HG02852 (cell line): ENCODE results near the gene MAN1A1.

Experiments
- ATAC-seq: cut with Tn5 transposase; IDR thresholded peaks from one replicate; pipeline ENCODE4 v1.9.1; 2021; ENCODE audit warnings: mild to moderate bottlenecking, moderate library complexity; ENCODE audit not compliant: unreplicated experiment

MAN1A1 gene

DNA sequence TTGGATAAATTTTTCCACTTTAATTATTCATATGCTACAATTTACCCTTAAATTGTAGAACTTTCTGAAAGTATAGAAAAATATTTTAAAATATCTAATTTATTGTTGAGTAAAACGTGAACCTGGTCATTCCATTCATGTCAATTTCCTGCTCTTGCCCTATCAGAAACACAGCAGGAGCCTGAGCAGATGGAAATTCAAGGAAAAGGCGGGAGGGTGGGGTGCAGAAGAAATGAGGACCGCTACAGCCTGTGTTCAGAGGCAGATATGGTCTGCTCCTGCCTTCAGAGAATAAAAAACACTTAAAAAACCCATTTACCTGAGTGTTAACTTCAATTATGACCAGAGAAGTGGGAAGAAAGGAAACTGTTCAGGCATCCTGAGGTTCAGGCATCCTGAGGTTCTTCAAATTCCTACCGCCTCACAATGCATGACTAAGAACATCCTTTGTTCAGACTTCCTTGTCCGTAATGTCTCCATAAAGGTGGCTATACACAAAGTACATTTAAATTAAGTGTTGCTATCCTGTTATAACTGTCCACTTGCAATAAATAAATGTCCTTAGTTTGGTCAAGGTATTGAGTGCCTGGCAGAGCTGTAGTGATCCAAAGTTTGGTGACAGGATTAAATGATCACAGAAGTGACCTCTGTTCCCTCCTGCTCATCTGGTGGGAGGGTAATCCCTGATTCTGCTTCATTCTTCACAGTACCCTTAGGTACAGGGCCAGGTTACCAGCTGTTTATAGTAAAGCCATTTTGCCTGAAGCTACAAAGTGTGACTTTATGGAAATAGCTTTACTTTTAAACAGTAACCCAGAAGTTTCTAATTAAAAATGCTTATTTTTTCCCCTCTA is 109.1 kb downstream of the MAN1A1 start:
- no peak for ATAC-seq

DNA sequence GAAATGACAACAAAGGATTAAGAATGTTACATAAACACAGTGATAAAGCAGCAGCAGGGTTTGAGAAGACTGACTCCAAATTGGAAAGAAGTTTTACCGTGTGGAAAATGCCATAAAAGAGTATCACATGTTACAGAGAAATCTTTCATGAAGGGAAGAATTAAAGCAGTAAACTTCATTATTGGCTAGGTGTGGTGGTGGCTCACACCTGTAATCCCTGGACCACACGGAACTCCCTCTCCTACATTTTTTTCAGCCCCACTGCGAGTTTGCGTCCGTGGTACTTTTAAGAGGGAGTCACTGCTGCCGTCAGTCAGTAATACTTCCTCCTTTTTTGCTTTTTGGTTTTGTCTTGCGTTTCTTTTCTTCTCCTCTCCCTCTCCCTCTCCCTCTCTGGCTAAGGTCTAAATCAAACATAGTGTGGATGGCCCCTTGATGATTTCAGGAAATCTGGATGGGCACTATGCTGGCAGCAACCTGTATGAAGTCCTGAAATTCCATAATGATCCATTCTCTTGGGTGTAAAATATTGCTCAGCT is 112.3 kb downstream of the MAN1A1 start:
- ATAC-seq: no peak

DNA sequence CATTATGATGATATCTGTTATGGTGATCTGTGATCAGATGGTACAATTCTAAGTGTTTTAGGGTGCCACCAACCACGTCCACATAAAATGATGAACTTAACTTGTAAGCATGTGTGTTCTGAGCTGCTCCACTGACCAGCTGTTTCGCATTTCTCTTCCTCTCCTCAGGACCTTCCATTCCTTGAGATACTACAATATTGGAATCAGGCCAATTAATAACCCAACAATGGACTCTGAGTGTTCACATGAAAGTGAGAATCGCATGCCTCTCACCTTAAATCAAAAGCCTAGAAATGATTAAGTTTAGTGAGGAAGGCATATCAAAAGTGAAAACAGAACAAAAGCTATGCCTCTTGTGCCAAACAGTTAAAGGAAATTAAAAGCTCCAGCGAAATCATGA is 114.6 kb downstream of the MAN1A1 start:
- no peak for ATAC-seq

DNA sequence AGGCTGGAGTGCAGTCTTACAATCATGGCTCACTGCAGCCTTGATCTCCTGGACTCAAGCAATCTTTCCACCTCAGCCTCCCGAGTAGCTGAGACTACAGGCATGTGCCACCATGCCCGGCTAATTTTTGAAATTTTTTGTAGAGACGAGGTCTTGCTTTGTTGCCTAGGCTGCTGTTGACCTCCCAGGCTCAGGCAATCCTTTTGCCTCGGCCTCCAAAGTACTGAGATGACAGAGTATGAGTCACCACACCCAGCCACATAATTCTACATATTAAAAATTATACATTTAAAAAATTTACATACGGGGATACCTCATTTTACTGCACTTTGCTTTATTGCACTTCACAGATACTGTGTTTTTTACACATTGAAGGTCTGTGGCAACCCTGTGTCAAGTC is 115.1 kb downstream of the MAN1A1 start:
- no peak for ATAC-seq

DNA sequence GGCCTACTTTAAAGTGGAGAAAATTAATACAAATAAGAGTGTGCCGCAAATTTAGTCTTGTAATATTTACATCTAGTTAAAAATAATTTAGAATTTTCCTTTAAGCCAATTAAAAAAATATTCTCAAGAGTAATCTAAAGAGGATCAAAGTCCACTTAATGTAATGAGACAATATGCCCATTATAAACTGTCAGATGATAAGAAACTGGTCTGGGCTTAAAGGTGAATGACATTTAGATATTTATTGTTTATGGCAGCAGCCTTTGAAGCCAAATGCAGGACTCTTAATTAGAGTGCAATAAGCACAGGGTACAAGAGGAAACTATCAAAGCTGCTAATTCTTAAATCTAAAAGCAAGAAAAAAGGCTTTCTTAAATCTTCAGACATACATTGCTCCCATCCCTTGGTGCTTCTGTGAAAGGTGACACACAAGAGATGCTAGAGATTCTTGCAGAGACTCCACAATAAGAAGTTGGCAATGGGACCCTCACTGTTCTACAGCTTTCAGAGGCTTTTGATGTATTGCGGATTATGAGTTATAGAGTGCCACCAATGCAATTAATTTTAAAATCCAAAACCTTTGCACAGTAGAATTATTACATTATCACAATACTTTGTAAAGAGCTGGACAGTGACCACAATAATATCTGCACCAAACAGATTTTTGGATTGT is 116.1 kb downstream of the MAN1A1 start:
- no peak for ATAC-seq

DNA sequence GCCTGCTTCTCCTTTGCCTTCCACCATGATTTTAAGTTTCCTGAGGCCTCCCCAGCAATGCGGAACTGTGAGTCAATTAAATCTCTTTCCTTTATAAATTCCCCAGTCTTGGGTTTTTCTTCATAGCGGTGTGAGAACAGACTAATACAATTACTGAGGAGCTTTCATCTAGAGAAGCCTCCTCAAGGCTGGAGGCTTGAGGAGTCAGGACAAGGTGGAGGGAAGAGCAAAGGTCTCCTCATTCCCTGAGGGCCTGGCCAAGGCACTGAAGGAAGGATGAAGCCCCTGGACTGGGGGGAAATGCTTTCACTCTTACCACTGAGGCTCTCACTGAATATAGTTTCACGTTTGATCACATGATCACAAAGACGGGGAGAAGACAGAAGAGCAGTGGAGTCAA is 118.2 kb downstream of the MAN1A1 start:
- no peak for ATAC-seq

DNA sequence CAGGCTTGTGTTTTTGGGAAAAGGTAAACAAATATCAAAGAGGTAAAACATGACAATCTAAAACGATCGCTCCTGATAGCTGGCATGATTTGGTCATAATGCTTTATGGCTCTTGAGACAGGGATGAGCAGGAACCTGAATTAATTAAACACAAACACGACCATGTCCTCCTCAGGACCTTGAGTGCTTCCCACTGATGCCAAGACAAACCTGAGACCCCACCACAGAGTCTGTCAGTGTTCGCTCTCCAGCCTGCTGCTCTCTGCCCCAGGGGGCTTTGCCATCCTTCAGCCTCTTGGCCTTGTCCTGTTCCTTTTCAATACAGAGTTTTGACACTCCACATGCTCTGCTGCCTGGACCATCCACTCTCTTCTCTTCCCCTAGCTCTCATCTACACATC is 119.4 kb downstream of the MAN1A1 start:
- ATAC-seq: no peak

DNA sequence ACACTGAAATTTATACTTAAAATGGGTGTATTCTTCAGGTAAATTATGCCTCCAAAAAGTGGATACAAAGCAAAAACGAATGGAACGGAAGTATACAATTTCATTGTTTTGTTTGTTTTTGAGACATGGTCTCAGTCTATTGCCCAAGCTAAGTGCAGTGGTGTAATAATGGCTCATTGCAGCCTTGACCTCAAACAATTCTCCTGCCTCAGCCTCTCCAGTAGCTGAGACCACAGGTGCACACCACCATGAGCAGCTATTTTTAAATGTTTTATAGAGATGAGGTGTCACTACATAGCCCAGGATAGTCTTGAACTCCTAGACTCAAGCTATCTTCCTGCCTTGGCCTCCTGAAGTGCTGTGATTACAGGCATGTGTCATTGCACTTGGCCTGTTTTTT is 122.2 kb downstream of the MAN1A1 start:
- no peak for ATAC-seq

DNA sequence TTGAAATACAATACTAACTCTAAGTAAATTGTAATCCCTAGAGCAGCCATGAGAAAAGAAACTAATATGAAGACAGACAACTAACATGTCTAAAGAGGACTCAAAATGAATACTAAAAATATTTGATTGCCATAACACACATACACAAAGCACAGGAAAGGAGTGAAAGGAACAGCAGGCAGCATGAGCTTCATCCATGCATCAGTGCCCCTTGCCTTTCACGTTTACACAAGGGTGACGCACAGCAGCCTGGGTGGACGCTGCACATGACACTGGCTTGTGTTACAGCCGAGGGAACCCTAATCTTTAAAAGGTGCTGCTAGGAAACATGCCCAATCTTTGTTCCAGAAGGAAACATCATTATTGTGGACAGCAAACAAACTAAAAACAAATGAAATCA is 123.5 kb downstream of the MAN1A1 start:
- ATAC-seq: no peak

DNA sequence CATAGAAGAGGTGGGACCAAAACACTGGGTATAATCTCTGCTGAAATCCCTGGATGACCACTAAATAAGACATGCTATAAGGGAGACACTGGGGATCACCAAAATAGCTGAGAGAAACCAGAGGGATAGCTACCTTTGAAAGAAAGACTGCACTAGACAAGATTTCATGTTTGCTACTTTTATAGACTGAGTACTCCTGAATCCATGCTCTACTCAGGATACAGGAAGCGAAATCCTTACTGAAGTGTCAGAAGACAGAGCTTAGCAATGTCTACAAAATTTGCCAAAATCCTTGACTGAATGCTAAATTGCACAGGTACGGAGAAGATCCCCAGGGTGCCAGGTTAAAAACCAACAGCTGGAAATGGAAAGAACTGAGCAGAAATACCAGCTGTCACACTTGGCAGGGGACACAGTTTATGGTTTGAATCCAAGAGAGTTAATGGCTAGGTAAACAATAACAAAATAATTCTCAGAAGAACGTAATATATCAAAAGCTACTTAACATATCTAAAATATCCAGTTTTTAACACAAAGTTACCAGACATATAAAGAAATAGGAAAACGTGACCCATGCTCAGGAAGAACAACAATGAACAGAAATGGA is 125.4 kb downstream of the MAN1A1 start:
- ATAC-seq: no peak

DNA sequence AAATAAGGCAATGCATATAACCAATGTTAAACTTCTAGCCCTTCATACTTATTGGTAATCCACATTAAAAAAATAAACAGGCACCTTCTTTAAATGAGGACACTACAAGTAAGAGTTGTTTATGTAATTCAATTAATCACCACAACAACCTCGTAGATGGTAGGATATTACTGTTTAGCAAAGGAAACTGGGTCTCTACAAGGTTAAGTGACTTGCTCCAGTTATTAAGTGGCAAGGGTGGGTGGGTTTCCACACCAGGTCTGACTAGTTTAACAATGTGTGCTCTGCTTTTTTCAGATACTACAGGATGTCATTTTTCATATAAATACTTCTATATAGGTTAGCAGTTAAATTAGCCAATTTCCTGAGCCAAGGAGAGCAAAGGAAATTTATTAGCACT is 129.1 kb downstream of the MAN1A1 start:
- no peak for ATAC-seq

DNA sequence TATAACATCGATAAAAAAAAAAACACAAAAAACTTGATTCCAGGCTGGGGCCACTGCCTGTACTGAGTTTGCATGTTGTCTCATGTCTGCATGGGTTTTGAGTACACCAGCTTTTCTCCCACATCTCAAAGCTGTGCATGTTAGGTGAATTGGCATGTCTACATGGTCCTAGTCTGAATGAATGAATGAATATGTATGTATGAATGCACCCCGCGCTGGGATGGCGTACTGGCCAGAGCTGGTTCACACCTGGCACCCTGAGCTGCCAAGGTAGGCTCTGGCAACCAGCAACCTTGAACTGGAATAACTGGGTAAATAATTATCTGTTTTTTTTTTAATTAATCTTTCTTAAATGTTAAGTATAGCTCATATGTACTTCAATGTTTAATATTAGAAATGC is 131.0 kb downstream of the MAN1A1 start:
- no peak for ATAC-seq

DNA sequence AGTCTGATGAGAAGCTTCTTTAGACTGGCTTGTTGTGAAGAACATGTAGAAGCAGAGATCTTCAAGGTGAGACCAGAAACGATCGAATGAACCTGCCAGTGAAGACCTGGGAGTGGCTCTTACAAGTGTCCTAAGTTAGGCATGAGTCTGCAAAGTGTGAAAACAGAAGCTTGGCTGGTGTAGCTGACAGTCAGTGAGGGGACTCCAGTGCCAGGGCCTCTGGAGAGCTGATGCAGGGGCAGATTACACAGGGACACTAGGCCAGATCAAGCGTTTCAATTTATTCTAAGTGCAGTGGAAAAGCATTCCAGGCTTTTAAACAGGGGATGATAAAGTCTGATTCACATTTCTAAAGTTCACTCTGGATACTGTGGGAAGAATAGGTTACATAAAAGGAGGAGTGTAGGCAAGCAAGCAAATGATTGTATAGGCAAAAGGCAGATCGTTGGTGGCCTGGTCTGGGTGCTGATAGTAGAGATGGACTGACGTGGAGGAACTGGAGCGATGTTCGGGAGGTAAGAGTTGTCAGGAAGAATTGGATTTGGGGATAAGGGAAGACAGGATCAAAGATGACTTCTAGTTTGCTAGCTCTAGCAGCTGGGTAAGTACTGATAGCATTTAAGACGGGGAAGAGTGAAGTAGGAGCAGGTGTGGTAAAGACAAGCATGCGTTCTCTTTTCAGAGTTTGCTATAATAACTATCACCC is 133.5 kb downstream of the MAN1A1 start:
- ATAC-seq: no peak

DNA sequence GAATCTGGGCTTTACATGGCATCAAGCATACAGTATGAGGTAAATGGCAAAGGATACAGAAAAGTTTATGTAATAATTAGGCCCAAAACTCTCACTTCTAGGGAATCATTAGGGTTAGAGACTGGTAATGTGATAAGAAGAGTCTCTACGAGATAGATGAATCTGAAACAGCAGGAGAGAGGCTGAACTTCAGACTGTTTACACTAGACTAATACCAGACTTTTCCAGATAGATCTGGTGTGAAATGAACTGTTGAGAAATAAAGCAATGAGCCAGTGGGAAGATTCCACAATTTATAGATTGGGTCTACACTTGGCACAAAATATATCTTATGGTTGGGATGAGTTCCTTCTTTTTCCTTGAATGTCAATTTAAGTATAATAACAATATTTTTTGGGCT is 134.3 kb downstream of the MAN1A1 start:
- no peak for ATAC-seq

DNA sequence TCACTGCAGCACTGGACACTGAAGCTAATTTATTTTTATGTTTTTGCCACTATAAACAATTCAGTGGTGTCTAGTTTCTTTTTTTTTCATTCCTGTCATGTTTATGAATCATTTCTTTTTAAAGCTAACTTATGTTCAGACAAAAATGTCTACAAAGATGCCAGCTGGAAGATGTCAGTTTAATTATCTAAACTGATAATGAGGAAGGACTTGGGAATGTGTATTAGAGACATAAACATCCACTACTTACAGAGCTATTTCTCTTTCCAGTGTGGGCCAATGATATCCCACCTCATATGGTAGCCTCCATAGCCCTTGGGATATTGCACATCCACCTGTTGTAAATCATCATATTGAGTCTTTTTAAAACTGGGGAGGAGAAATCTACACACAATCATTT is 139.0 kb downstream of the MAN1A1 start:
- no peak for ATAC-seq

DNA sequence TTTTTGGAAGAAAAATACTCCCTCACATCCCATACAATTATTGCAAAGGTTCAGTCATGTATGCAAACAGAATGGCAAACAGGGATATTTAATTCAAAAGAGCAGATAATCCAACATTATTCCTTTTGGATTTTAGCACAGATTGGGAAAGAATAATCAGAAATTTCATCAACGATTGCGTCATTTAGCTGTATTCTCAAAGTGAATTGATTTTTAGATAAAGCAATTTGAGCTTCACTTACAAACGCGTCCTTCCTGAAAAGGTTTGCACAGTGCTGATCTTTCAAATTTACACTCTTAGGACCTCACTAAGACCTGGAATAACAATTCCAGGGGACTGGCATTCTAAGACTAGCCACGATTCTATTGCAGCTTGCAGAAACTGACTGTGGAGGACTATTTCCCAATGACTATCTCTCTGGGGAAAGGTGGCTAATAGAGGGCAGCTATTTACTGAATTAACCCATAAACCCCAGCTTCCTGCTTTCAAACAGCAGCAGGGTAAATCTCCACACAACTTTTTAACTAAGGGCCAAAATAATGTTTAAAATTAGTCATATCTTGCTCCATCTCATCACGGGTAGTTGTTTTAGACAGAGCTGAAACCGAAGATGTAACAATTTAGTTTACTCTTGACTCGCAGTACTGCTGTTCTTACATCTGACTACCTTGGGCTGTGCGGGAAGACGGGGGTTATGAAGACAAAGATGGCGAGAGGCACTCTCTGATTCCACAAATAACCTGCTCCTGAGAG is 139.9 kb downstream of the MAN1A1 start:
- peak; percentile 74 for ATAC-seq

DNA sequence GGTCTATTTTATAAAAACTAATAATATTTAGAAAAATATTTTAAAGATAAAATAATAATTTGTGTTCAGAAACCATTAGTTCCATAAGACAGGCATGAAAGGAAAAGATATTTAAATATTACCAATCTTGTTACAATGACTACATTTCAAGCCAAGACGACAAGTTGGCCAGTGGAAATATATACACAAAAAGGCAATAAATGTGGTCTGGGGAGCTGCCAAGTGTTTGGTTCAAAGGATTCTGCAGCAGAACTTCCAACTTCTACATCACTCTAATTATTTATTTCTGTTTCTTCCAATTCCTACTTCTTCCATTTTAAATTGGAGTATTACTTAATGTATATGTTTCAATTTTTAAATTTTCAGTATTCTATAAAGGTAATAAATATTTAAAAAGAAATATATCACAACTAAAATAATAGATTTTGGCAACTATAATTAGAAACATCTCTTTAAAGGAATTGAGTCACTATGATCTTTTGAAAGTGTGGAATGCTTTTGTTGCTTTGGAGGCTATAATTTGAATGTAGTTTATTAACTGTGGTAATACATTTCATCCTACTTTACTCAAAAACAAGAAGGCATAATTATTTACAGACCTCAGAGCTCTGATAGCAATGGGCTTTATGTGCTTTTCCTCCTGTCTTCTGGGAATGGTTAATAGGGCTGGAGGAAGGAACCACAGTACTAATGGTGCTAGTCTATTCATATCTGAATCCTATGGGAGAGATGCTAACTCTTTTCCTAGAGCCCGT is 141.4 kb downstream of the MAN1A1 start:
- no peak for ATAC-seq

DNA sequence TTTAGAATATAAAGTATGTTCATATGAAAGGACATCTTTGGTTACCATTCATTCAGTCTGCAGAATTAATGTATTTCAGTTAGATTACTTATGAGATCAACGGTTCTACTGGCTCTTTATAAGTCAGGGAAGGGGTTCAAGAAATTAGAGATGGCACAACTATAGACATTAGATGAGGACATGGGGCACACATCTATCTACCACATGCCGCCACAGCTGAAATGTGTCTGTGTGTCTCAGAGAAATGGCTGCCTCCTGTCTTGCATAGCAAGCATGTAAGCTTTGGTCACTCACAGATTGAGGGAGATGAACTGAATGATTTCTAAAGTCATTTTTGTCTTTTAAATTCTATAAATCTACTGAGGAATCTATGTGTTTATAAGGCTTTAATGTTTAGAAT is 142.2 kb downstream of the MAN1A1 start:
- no peak for ATAC-seq

DNA sequence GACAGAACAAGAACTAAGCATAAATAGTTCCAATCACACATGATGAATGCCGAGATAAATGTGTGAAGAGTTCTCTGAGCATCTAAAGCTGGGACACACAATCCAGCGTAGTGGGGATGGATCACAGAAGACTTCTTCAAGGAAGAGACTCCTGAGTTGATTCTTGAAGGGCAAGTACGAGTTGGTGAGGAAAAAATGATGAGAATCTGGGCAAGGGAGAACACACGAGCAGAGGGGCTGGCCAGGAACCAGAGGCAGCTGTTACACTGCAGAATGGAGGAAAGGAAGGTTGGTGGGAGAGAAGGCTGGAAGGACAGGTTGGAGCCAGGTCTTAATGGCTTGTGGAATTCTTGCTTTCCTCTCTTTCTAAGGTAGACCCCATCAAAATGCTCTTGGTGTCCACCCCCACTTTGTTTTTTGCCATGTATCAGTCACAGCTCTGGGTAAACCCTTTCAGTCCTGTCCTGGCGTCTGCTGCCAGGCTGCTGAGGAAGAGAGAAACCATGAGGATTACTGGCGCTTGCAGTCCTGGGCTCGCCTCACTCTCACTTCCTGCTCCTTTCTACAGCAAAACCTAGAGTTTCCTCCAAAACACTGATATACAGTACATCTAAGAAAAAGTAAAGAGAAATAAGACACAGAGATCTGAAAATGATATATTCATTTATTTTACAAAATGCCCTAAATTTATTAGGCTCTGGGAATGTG is 143.5 kb downstream of the MAN1A1 start:
- peak; percentile 84 for ATAC-seq
